KMS-11 (cell line): ENCODE measurements around the gene ACVR1.
"Not testable (repeated sequence)": the region's sequence is repeated elsewhere in the genome, so short reads cannot be mapped to it uniquely, and the experiment has no call there.

ENCODE experiments used
- H2AFZ ChIP-seq: fragments of 200-600 bp; sonication (generic); 2 replicates; pipeline ENCODE4 v1.6.1; 2016; ENCODE audit warnings: antibody characterized with exemption, mixed run types, low read depth
- H3K27ac ChIP-seq: fragments of 200-600 bp; sonication (generic); 2 replicates; pipeline ENCODE4 v1.6.1; 2016; ENCODE audit warnings: mild to moderate bottlenecking, mixed run types
- H3K27me3 ChIP-seq: fragments of 200-600 bp; sonication (generic); 2 replicates; pipeline ENCODE4 v1.6.1; 2017; ENCODE audit warnings: mild to moderate bottlenecking, low read depth, mixed run types, moderate library complexity; ENCODE audit not compliant: insufficient read depth
- H3K36me3 ChIP-seq: fragments of 200-600 bp; sonication (generic); 2 replicates; pipeline ENCODE4 v1.6.1; 2017; ENCODE audit warnings: mild to moderate bottlenecking, mixed run types; ENCODE audit not compliant: insufficient read depth
- H3K4me1 ChIP-seq: fragments of 200-600 bp; sonication (generic); 2 replicates; pipeline ENCODE4 v1.6.1; 2016; ENCODE audit warnings: mild to moderate bottlenecking, low read depth, mixed run types; ENCODE audit not compliant: poor library complexity, severe bottlenecking
- H3K4me2 ChIP-seq: fragments of 200-600 bp; sonication (generic); 2 replicates; pipeline ENCODE4 v1.7.0; 2016; ENCODE audit warnings: mild to moderate bottlenecking, mixed run types
- H3K4me3 ChIP-seq: fragments of 200-600 bp; sonication (generic); IDR thresholded peaks from 2 replicates; pipeline ENCODE4 v1.6.1; 2017; ENCODE audit warnings: low read depth, low read length, mixed read lengths; ENCODE audit not compliant: insufficient read depth
- H3K79me2 ChIP-seq: fragments of 200-600 bp; sonication (generic); 2 replicates; pipeline ENCODE4 v1.6.1; 2016; ENCODE audit warnings: low read depth, mixed run types; ENCODE audit not compliant: insufficient read depth
- H3K9ac ChIP-seq: fragments of 200-600 bp; sonication (generic); 2 replicates; pipeline ENCODE4 v1.6.1; 2016; ENCODE audit warnings: mild to moderate bottlenecking, mixed run types
- H4K20me1 ChIP-seq: fragments of 200-600 bp; sonication (generic); 2 replicates; pipeline ENCODE4 v1.6.1; 2016; ENCODE audit warnings: mild to moderate bottlenecking, mixed run types; ENCODE audit not compliant: insufficient read depth
- CTCF ChIP-seq: fragments of 200-600 bp; sonication (generic); conservative IDR thresholded peaks from 2 replicates; pipeline ENCODE4 v1.6.1; 2017; ENCODE audit warnings: low read depth, mild to moderate bottlenecking, antibody characterized with exemption, low read length, moderate library complexity, mixed read lengths

The ACVR1 gene

GRCh38 chr2:157759855-157760254, 116.3 kb downstream of the ACVR1 start:
- no peak for TF ChIP-seq CTCF

GRCh38 chr2:157758586-157758985, 117.5 kb downstream of the ACVR1 start:
- no peak for TF ChIP-seq CTCF
- H3K4me3 ChIP-seq = no peak overlapping the region
- no peaks in the 10 kb centered on the region for H3K27me3 ChIP-seq
- H3K4me2 ChIP-seq = no peak overlapping the region
- H3K36me3 ChIP-seq = no peaks in the 10 kb centered on the region
- H4K20me1 ChIP-seq = no peaks in the 10 kb centered on the region
- no peak overlapping the region for H3K27ac ChIP-seq
- no peaks in the 10 kb centered on the region for H3K4me1 ChIP-seq
- H2AFZ ChIP-seq = no peak overlapping the region
- no peaks in the 10 kb centered on the region for H3K79me2 ChIP-seq
- H3K9ac ChIP-seq = no peak overlapping the region

More at GRCh38 chr2:157759855-157760254, 116.3 kb downstream of the ACVR1 start:
- H3K4me1 ChIP-seq = no peaks in the 10 kb centered on the region
- no peak overlapping the region for H3K4me3 ChIP-seq
- H2AFZ ChIP-seq = no peak overlapping the region
- H3K4me2 ChIP-seq = no peak overlapping the region
- H3K9ac ChIP-seq = no peak overlapping the region
- no peak overlapping the region for H3K27ac ChIP-seq
- H3K36me3 ChIP-seq = no peaks in the 10 kb centered on the region
- H4K20me1 ChIP-seq = no peaks in the 10 kb centered on the region
- no peaks in the 10 kb centered on the region for H3K79me2 ChIP-seq
- no peaks in the 10 kb centered on the region for H3K27me3 ChIP-seq

- Histone ChIP-seq H3K4me1 (no peaks in the 10 kb centered on the region), H4K20me1 (no peaks in the 10 kb centered on the region), H3K27me3 (no peaks in the 10 kb centered on the region), H3K4me3 (no peak overlapping the region), H3K36me3 (no peaks in the 10 kb centered on the region), H3K79me2 (no peaks in the 10 kb centered on the region), H3K27ac (no peak overlapping the region), H3K9ac (no peak overlapping the region), H2AFZ (no peak overlapping the region), H3K4me2 (no peak overlapping the region)
- no peak for TF ChIP-seq CTCF
Measured at GRCh38 chr2:157757500-157757899, 118.6 kb downstream of the ACVR1 start.

GRCh38 chr2:157756447-157756846, 119.7 kb downstream of the ACVR1 start:
- H3K36me3 ChIP-seq, H4K20me1 ChIP-seq, H3K27ac ChIP-seq, H3K4me1 ChIP-seq, H3K4me2 ChIP-seq, H3K27me3 ChIP-seq, H3K4me3 ChIP-seq, H2AFZ ChIP-seq, H3K79me2 ChIP-seq, H3K9ac ChIP-seq: not testable (repeated sequence)

GRCh38 chr2:157751462-157752058, 124.6 kb downstream of the ACVR1 start:
- H3K4me1 ChIP-seq = no peaks in the 10 kb centered on the region
- no peaks in the 10 kb centered on the region for H3K79me2 ChIP-seq
- H3K36me3 ChIP-seq = no peaks in the 10 kb centered on the region
- H3K4me2 ChIP-seq = no peak overlapping the region
- no peak overlapping the region for H3K9ac ChIP-seq
- no peak overlapping the region for H3K27ac ChIP-seq
- H3K27me3 ChIP-seq = no peaks in the 10 kb centered on the region
- peak; percentile 51; the same call in 1 of the 2 replicates for TF ChIP-seq CTCF
- no peak overlapping the region for H3K4me3 ChIP-seq
- no peaks in the 10 kb centered on the region for H4K20me1 ChIP-seq
- H2AFZ ChIP-seq = no peak overlapping the region
